ENCODE results near the gene STEAP1B. TPM values are rescaled to one million over a fixed set of nuclear protein-coding genes. Genes with fewer than 3 reads are reported as not detected.
"Not testable (repeated sequence)": the region's sequence is repeated elsewhere in the genome, so short reads cannot be mapped to it uniquely, and the experiment has no call there.

STEAP1B gene
- total RNA-seq, 1 experiment from 2014 or later: 0.08 TPM

GRCh38 chr7:22457471-22457870 is 42.5 kb downstream of the STEAP1B start:
- no peak for DNase-seq (ENCODE audit: low read depth)

GRCh38 chr7:22454446-22454845 is 45.5 kb downstream of the STEAP1B start:
- DNase-seq (ENCODE audit: low read depth): no peak

- DNase-seq (ENCODE audit: low read depth): no peak
These were observed 46.9 kb downstream of the STEAP1B start for GRCh38 chr7:22452960-22453558.

GRCh38 chr7:22452142-22452959 is 47.6 kb downstream of the STEAP1B start:
- peak; percentile 62 for DNase-seq (ENCODE audit: low read depth)

- DNase-seq (ENCODE audit: low read depth): not testable (repeated sequence)
These were observed 50.0 kb downstream of the STEAP1B start for GRCh38 chr7:22450013-22450412.

GRCh38 chr7:22447762-22448161 is 52.2 kb downstream of the STEAP1B start:
- no peak for DNase-seq (ENCODE audit: low read depth)

GRCh38 chr7:22447008-22447407 is 53.0 kb downstream of the STEAP1B start:
- DNase-seq (ENCODE audit: low read depth): no peak

- no peak for DNase-seq (ENCODE audit: low read depth)
These were observed 54.1 kb downstream of the STEAP1B start for GRCh38 chr7:22445853-22446252.

- no peak for DNase-seq (ENCODE audit: low read depth)
These were observed 54.7 kb downstream of the STEAP1B start for GRCh38 chr7:22445140-22445743.

- DNase-seq (ENCODE audit: low read depth): peak; percentile 86
These were observed 55.6 kb downstream of the STEAP1B start for GRCh38 chr7:22444181-22444971.

GRCh38 chr7:22443370-22444180 is 56.4 kb downstream of the STEAP1B start:
- DNase-seq (ENCODE audit: low read depth): peak; percentile 85

GRCh38 chr7:22442882-22443369 is 57.1 kb downstream of the STEAP1B start:
- DNase-seq (ENCODE audit: low read depth): no peak

GRCh38 chr7:22442187-22442881 is 57.7 kb downstream of the STEAP1B start:
- no peak for DNase-seq (ENCODE audit: low read depth)

- DNase-seq (ENCODE audit: low read depth): no peak
These were observed 58.8 kb downstream of the STEAP1B start for GRCh38 chr7:22441157-22441556.

- DNase-seq (ENCODE audit: low read depth): no peak
These were observed 61.0 kb downstream of the STEAP1B start for GRCh38 chr7:22438994-22439393.

GRCh38 chr7:22436552-22436951 is 63.4 kb downstream of the STEAP1B start:
- not testable (repeated sequence) for DNase-seq (ENCODE audit: low read depth)

- no peak for DNase-seq (ENCODE audit: low read depth)
These were observed 64.3 kb downstream of the STEAP1B start for GRCh38 chr7:22435720-22436119.

GRCh38 chr7:22435105-22435504 is 64.9 kb downstream of the STEAP1B start:
- no peak for DNase-seq (ENCODE audit: low read depth)

GRCh38 chr7:22433710-22434460 is 66.1 kb downstream of the STEAP1B start:
- DNase-seq (ENCODE audit: low read depth): peak; percentile 63

All from HT1080 (cell line).